Jurkat, Clone E6-1 (cell line): Measurements from ENCODE around the gene ST6GALNAC6.

Experiments
- DNase-seq: peaks from one replicate; pipeline ENCODE4 v3.0.0-alpha.2; 2011; ENCODE audit warnings: low read depth, low spot score
- H3K4me3 ChIP-seq: 2 replicates; pipeline ENCODE4 v1.5.1; 2011; ENCODE audit warnings: mild to moderate bottlenecking, low read length, control low read depth, moderate library complexity

The ST6GALNAC6 gene

GRCh38 chr9:127935765-127936221 lies 36.4 kb upstream of the ST6GALNAC6 start:
- no peak for DNase-seq
- H3K4me3 ChIP-seq = no peak overlapping the region

DNA sequence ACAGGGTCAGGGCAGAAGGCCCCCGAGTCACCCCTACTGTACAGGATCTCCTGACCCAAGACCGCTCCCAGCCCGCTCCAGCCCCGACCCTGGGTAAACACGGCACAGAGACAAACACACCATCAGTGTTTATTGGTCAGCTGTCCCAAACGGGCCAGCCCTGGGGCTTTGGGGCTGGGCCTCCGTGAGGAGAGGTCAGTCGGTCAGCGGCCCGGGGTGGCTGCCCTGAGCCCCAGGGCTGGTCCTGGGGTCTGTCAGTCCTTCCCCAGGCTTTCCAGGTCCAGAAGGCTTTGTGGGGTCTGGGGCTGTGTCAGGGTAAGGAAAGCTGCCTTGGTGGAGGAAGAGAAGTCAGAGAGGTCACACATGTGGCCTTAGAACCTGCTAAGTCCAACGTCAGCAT lies 35.6 kb upstream of the ST6GALNAC6 start:
- DNase-seq = no peak
- no peak overlapping the region for H3K4me3 ChIP-seq

DNA sequence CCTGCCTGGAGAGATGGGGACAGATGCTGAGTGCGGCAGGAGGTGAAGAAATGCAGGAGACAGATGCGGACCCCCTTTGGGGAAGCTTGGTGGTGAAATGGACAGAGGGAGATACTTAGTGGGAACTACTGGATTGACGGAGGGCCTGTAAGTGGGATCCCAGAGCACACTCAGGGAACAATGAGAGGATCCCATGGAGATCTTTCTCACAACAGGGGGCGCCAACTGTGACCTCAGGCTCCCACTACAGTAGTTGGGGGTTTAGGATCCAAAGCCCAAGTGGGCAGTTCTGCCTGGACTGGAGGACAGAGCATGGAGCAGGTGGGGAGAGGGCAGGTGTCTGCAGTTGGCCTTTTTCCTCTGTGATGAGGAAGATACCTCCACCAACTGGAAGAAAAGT lies 34.8 kb upstream of the ST6GALNAC6 start:
- no peak for DNase-seq
- no peak overlapping the region for H3K4me3 ChIP-seq

DNA sequence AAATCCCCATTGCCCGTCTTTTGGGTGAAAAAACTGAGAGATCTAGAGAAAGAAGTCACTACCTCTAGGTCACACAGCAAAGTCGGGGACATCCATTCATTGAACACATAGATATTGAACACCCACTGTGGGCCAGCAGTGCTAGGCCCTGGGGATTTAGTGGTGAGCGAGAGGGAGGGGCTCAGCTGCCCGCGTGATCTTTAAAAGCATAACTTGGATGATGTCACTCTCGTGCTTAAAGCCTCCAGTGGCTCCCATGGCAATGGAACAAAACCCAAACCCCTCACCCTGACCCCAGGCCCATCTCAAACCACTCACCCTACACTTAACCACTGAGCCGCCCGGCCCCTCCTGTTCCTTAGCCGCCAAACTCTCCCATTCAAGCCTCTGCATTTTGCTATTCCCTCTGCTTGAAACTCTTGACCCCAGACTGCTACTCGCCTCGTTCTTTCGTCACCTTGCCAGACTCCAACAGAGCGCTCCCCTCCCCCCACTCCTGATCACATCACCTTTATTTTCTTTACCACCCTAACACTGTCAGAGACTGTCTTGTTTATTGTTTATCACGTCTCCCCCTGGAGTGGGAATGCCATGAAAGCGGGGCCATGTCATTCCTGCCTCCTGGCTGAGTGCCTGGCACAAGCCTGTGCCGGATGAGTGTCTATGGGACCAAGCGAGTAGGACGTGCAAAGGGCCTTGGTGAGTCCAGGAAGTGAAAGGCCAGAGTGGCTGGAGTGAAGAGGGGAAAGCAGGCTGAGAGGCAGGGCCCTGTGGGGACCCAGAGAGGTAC lies 31.9 kb upstream of the ST6GALNAC6 start:
- H3K4me3 ChIP-seq = no peak overlapping the region
- DNase-seq = no peak

GRCh38 chr9:127930231-127931091 lies 31.1 kb upstream of the ST6GALNAC6 start, which contains the start of gene PIP5KL1:
TSS of gene PIP5KL1 (minus strand) at chr9:127930777. CDS start at chr9:127930752, 25 bp downstream.
- H3K4me3 ChIP-seq = no peak within 1 kb of the TSS
- no peak for DNase-seq

DNA sequence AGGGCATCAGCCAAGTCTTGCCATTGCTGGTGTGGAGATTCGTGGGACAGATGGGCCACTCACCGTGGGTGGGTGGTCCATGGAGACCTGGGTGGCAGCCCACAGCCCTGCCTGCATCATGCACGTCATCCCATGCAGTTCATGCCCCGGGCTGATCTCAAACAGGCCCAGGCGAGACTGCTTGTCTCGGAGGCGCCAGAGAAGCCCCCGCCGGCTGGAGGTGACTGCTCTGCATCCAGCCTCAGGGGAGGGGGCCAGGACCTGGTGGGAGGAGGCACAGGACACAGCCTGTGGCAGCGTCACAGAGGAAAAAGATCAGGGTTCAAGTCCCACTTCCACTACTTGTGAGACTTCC lies 30.2 kb upstream of the ST6GALNAC6 start:
- no peak for DNase-seq
- H3K4me3 ChIP-seq = no peak overlapping the region

DNA sequence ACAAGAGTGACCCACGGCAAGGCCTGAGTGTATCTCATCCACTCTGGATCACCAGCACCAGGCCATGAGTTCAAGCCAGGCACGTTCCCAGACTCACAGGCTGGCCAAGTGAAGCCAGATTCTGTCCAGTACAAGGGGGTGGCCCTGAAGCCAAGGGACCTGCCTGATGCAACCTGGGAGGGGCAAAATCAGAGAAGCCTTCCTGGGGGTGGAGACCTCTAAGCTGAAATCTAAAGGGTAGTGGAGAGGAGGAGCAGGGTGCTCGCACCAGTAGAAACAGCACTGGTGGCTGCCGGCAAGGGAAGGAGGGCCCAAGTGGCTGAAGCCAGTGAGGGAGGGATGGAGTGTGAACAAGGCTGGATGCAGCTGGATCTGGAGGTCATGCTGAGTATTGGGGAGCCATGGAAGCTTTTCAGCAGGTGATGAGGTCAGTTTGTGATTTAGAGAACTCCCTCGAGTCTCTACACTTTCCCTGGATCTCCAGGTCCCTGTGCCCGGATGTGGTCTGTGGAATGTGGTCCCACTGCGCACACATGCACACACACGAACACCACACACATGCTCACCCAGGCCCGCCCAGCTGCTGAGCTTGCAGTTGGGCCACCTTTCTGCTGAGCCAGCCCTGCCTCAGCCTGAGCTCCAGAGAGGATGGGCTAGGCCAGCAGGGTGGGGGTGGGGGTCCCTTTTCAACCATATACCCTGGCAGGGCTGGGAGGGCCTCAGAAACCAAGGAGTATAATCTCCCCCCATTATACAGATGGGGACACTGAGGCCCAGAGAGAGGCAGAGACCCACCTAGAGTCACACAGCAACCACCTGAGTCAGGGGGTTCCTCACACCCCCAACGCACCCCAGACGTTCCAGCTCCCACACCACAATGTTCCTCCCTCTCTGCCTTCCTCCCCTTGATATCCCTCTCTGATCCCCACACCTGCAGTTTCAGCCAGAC lies 29.5 kb upstream of the ST6GALNAC6 start:
- H3K4me3 ChIP-seq = no peak overlapping the region

GRCh38 chr9:127927988-127928675 lies 28.7 kb upstream of the ST6GALNAC6 start:
- DNase-seq = no peak
- no peak overlapping the region for H3K4me3 ChIP-seq

More for the DNA sequence above, 29.5 kb upstream of the ST6GALNAC6 start:
- no peak for DNase-seq

- no peak for DNase-seq
- H3K4me3 ChIP-seq = no peak overlapping the region
Observed at GRCh38 chr9:127927201-127927987, 28.0 kb upstream of the ST6GALNAC6 start.

DNA sequence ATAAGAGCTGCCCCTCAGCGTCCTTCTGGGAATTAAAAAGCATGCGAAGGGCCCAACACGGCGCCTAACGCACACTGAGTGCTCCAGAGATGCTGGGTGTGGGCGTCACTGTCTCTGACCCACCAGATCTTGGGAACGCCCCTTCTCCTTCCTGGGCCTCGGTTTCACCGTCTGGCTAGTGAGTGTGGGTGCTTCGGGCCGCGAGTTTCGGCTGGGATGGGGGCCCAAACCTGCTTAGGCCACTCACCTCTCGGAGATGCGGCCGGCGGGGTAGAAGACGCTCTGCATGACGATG lies 27.4 kb upstream of the ST6GALNAC6 start:
- DNase-seq = no peak
- H3K4me3 ChIP-seq = no peak overlapping the region

GRCh38 chr9:127925959-127926905 lies 26.8 kb upstream of the ST6GALNAC6 start:
- DNase-seq = no peak
- H3K4me3 ChIP-seq = no peak overlapping the region

DNA sequence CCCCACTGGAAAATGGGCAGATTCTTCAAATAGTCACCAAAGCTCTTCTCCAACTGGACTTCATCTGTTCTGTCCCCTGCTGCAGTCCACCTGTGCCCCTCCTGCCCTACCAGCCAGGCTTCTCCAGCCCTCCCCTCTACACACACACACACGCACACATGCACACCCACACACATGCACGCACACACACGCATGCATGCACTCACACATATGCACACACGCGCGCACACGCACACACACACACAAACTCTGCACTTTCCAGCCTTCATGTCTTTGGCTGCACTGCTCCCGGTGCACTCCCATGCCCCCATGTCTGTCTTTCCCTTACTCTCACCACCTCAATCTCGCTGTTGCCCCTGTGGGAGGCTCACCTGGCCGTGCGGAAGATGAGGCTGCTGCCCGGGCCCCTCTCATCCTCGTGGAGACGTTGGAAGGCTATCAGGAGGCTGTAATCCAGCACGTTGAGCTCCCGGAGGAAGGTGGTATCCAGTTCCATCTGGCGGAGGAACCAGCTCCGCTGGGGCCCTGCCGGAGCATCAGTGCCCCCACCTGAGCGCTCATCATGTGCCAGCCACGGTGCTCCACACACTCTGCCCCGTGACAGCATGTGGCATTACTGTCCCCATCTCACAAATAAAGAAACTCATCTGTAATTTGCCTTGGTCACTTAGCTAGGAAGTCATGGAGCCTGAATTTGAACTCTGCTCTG lies 25.5 kb upstream of the ST6GALNAC6 start:
- DNase-seq = no peak
- no peak overlapping the region for H3K4me3 ChIP-seq

DNA sequence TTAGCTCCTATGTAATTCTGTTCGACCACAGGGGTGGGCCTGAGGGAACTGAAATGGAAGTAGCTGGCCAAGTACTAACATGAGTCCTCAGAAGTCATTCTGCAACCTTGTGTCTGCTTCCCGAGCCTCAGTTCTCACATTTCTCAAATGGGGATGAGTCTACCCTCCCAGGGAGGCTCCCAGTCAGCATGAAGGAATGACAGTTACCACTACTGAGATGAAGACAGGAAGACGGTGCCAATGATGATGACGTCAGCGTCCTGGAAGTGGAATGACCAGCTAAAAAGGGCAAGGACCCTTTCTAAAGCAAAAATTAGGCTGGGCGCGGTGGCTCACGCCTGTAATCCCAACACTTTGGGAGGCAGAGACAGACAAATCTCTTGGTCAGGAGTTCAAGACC lies 24.4 kb upstream of the ST6GALNAC6 start:
- no peak overlapping the region for H3K4me3 ChIP-seq
- no peak for DNase-seq

DNA sequence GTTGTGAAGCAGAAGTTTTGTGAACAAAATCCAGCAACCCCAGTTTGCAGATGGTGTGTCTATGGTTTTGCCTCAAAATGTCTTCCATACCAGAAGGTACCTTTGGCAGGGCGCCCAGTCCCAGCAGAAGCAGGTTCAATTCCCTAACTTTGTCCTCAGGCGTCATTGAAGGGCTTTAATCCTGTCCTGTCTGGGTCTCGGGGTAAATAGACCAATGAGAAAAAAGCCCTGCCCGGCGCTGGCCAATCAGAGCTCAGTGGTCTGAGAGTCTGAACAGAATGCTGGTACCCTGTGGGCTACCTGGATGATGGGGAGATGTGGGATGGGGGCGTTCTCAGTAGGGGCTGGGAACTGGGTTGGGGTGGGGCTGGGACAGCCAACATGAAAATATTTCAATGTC lies 23.6 kb upstream of the ST6GALNAC6 start:
- no peak overlapping the region for H3K4me3 ChIP-seq
- no peak for DNase-seq

DNA sequence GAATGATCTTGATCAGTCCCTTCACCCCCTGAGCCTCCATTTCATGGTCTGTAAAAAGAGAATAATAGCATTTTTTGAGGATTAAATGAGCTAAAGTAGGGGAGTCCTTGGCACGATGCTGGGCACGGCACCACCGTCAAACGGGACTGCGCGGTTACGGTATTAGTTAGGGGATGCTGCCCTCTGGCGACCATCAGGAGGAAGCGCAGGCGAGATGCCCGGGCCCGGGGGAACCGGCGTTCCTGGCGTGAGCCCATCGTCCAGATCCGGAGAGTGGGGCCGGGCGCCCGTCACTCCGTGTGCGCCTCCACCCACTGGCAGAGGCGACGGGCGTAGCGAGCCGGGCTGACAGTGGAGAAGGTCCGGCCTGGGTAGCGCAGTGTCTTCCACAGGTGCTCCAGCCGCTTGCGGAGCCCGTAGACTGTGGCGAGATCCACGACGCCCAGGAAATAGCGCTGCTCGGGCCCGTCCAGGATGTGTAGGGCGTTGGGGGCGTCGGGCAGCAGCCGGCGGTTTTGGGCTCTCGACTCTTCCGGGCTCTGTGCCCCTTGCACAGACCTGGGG lies 22.2 kb upstream of the ST6GALNAC6 start:
- H3K4me3 ChIP-seq = peak overlapping the region; percentile 28
- no peak for DNase-seq

- H3K4me3 ChIP-seq = no peak overlapping the region
- no peak for DNase-seq
Observed at GRCh38 chr9:127920794-127921193, 21.4 kb upstream of the ST6GALNAC6 start.
